DND-41 (cell line): Measurements from ENCODE around the gene DCTN1.

Source experiments
- EZH2 ChIP-seq: IDR thresholded peaks from 3 replicates; pipeline ENCODE4 v1.6.1; 2012; ENCODE audit warnings: borderline replicate concordance, low read depth, mild to moderate bottlenecking, moderate library complexity, low read length, inconsistent platforms; ENCODE audit not compliant: severe bottlenecking
- TF ChIP-seq, protein P1 (sequence below): IDR thresholded peaks from 2 replicates; pipeline ENCODE4 v1.5.1; 2012; ENCODE audit warnings: borderline replicate concordance, low read length, moderate library complexity, mild to moderate bottlenecking; ENCODE audit not compliant: poor library complexity, severe bottlenecking; ENCODE audit errors: extremely low read depth

DNA sequence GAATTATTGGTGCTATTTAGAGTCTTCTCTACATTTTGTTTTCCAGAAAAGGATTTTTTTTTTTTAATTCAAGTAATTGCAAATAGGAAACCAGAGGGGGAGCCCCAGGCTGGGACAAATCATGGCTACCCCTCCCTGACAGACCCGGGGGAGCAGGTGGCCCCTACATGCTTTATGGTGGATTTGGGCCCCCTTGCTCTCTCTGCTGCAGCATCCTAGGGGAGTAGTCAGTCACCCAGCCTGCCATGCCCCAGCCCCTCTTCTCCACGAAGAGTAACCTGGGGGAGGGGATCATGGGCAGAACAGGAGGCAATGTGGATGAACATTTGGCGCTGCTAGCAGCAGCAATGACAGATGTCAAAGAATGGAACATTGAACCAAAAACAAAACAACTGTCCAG is 36.7 kb upstream of the DCTN1 start:
- TF ChIP-seq, protein P1, sequence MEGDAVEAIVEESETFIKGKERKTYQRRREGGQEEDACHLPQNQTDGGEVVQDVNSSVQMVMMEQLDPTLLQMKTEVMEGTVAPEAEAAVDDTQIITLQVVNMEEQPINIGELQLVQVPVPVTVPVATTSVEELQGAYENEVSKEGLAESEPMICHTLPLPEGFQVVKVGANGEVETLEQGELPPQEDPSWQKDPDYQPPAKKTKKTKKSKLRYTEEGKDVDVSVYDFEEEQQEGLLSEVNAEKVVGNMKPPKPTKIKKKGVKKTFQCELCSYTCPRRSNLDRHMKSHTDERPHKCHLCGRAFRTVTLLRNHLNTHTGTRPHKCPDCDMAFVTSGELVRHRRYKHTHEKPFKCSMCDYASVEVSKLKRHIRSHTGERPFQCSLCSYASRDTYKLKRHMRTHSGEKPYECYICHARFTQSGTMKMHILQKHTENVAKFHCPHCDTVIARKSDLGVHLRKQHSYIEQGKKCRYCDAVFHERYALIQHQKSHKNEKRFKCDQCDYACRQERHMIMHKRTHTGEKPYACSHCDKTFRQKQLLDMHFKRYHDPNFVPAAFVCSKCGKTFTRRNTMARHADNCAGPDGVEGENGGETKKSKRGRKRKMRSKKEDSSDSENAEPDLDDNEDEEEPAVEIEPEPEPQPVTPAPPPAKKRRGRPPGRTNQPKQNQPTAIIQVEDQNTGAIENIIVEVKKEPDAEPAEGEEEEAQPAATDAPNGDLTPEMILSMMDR: no peak
- TF ChIP-seq EZH2: no peak
